C4-2B (cell line): Measurements from ENCODE around the gene SYTL3.

Experiments used
- CTCF ChIP-seq: fragments of 450-650 bp; conservative IDR thresholded peaks from 2 replicates; pipeline ENCODE4 v1.5.1; 2017; ENCODE audit warnings: mild to moderate bottlenecking
- ZFX ChIP-seq: fragments of 450-650 bp; IDR thresholded peaks from 2 replicates; pipeline ENCODE4 v1.6.1; 2017

- TF ChIP-seq CTCF (no peak), ZFX (no peak)
Measured at GRCh38 chr6:158756977-158757752, 107.3 kb downstream of the SYTL3 start.
